Liver (tissue), 3 donors: ENCODE results near the gene KIF26B.

Experiments
- FOXA1 ChIP-seq: IDR thresholded peaks from 2 replicates; pipeline ENCODE4 v1.6.1; 2016; ENCODE audit warnings: antibody characterized with exemption
- TAF1 ChIP-seq: conservative IDR thresholded peaks from 2 replicates; pipeline ENCODE4 v1.6.1; 2016; ENCODE audit warnings: antibody characterized with exemption, mild to moderate bottlenecking
- TF ChIP-seq, protein P1 (sequence below): fragments of 150-350 bp; IDR thresholded peaks from 2 replicates; pipeline ENCODE4 v1.5.1; 2017; ENCODE audit warnings: improper control_type of control experiment, low read depth, low read length; ENCODE audit not compliant: missing input control
- TF ChIP-seq, protein P2 (sequence below): IDR thresholded peaks from 2 replicates; pipeline ENCODE4 v1.6.1; 2016; ENCODE audit warnings: antibody characterized with exemption, mild to moderate bottlenecking
- TF ChIP-seq, protein P3 (sequence below): IDR thresholded peaks from 2 replicates; pipeline ENCODE4 v1.6.1; 2016; ENCODE audit warnings: antibody characterized with exemption
- donor health status: healthy.
- donor health status: healthy.

DNA sequence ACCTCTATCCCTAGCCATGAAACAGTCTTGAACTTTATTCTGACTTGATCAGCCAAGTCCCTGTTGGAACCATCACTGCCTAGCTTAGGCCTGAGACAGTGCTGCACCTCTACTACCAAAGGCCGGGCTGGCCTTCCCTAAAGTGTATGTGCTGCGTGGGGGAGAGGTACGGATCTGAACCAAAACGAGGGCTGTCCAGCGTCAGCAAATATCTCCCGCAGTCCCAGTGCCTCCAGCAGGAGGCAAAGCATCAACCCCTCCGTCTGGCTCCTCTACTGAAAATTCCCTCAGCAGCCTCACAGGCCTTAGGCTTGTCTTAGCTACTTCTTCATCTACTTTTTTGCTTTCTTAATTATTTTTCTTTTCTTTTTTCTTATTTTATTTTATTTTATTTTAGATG, 33.3 kb upstream of the KIF26B start:
- TF ChIP-seq, protein P1, sequence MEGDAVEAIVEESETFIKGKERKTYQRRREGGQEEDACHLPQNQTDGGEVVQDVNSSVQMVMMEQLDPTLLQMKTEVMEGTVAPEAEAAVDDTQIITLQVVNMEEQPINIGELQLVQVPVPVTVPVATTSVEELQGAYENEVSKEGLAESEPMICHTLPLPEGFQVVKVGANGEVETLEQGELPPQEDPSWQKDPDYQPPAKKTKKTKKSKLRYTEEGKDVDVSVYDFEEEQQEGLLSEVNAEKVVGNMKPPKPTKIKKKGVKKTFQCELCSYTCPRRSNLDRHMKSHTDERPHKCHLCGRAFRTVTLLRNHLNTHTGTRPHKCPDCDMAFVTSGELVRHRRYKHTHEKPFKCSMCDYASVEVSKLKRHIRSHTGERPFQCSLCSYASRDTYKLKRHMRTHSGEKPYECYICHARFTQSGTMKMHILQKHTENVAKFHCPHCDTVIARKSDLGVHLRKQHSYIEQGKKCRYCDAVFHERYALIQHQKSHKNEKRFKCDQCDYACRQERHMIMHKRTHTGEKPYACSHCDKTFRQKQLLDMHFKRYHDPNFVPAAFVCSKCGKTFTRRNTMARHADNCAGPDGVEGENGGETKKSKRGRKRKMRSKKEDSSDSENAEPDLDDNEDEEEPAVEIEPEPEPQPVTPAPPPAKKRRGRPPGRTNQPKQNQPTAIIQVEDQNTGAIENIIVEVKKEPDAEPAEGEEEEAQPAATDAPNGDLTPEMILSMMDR: no peak
- TF ChIP-seq, protein P2, sequence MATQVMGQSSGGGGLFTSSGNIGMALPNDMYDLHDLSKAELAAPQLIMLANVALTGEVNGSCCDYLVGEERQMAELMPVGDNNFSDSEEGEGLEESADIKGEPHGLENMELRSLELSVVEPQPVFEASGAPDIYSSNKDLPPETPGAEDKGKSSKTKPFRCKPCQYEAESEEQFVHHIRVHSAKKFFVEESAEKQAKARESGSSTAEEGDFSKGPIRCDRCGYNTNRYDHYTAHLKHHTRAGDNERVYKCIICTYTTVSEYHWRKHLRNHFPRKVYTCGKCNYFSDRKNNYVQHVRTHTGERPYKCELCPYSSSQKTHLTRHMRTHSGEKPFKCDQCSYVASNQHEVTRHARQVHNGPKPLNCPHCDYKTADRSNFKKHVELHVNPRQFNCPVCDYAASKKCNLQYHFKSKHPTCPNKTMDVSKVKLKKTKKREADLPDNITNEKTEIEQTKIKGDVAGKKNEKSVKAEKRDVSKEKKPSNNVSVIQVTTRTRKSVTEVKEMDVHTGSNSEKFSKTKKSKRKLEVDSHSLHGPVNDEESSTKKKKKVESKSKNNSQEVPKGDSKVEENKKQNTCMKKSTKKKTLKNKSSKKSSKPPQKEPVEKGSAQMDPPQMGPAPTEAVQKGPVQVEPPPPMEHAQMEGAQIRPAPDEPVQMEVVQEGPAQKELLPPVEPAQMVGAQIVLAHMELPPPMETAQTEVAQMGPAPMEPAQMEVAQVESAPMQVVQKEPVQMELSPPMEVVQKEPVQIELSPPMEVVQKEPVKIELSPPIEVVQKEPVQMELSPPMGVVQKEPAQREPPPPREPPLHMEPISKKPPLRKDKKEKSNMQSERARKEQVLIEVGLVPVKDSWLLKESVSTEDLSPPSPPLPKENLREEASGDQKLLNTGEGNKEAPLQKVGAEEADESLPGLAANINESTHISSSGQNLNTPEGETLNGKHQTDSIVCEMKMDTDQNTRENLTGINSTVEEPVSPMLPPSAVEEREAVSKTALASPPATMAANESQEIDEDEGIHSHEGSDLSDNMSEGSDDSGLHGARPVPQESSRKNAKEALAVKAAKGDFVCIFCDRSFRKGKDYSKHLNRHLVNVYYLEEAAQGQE: no peak
- no peak for TF ChIP-seq FOXA1
- TF ChIP-seq, protein P3, sequence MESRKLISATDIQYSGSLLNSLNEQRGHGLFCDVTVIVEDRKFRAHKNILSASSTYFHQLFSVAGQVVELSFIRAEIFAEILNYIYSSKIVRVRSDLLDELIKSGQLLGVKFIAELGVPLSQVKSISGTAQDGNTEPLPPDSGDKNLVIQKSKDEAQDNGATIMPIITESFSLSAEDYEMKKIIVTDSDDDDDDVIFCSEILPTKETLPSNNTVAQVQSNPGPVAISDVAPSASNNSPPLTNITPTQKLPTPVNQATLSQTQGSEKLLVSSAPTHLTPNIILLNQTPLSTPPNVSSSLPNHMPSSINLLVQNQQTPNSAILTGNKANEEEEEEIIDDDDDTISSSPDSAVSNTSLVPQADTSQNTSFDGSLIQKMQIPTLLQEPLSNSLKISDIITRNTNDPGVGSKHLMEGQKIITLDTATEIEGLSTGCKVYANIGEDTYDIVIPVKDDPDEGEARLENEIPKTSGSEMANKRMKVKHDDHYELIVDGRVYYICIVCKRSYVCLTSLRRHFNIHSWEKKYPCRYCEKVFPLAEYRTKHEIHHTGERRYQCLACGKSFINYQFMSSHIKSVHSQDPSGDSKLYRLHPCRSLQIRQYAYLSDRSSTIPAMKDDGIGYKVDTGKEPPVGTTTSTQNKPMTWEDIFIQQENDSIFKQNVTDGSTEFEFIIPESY: no peak
- TF ChIP-seq TAF1: no peak
